Measurements from ENCODE around the gene RBP3.

Gene RBP3

GRCh38 chr10:47317251-47317650, 30.9 kb upstream of the RBP3 start:
- no peak for ATAC-seq
- TF ChIP-seq ZFP30 (CRISPR knock-in tag; IDR thresholded peaks at IDR 0.05) (no peak), TOX (CRISPR knock-in tag; IDR thresholded peaks at IDR 0.05; ENCODE audit: borderline replicate concordance) (no peak), GLIS3 (CRISPR knock-in tag; IDR thresholded peaks at IDR 0.05) (no peak), RARB (CRISPR knock-in tag; IDR thresholded peaks at IDR 0.05) (no peak), ZNF565 (CRISPR knock-in tag; conservative IDR thresholded peaks at IDR 0.05; ENCODE audit: low read depth) (no peak), ISL1 (CRISPR knock-in tag; IDR thresholded peaks at IDR 0.05) (no peak), ZNF8 (CRISPR knock-in tag; IDR thresholded peaks at IDR 0.05) (no peak), ZFP3 (CRISPR knock-in tag; IDR thresholded peaks at IDR 0.05) (no peak), CREB5 (CRISPR knock-in tag; IDR thresholded peaks at IDR 0.05; ENCODE audit: low read depth) (no peak), ZNF70 (CRISPR knock-in tag; IDR thresholded peaks at IDR 0.05) (no peak), PPARA (CRISPR knock-in tag; IDR thresholded peaks at IDR 0.05; ENCODE audit: borderline replicate concordance) (no peak), TCF4 (CRISPR knock-in tag; IDR thresholded peaks at IDR 0.05; ENCODE audit: borderline replicate concordance) (no peak), ZC3H10 (CRISPR knock-in tag; IDR thresholded peaks at IDR 0.05) (no peak), ARNTL (CRISPR knock-in tag; IDR thresholded peaks at IDR 0.05; ENCODE audit: borderline replicate concordance, low read depth) (no peak), BACH2 (CRISPR knock-in tag; IDR thresholded peaks at IDR 0.05; ENCODE audit: borderline replicate concordance) (no peak), OSR1 (CRISPR knock-in tag; IDR thresholded peaks at IDR 0.05) (no peak), CSDC2 (CRISPR knock-in tag; IDR thresholded peaks at IDR 0.05) (no peak), CSRNP3 (CRISPR knock-in tag; IDR thresholded peaks at IDR 0.05) (no peak), SNAI2 (CRISPR knock-in tag; IDR thresholded peaks at IDR 0.05) (no peak)

DNA sequence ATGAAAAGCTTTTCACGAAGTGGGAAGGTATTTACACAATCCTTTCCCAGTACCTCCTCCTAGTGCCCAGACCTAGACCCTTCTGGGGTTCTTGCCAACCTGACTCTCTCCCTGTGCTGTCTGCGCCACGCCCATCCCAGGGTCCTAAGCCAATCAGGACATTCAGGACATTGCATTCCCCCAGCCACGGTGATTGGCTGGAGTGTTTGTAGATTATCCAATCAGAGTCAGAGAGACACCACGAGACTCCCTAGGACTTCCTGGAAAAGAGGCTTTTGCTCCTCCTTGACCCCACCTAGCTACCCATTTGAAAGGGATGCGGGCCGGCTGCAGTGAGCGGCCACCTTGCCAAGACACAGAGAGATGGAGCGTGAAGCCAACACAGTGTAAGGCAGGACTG, 29.5 kb upstream of the RBP3 start:
- no peak; the same call in 2 of the 3 replicates for ATAC-seq
- TF ChIP-seq CSDC2 (CRISPR knock-in tag; IDR thresholded peaks at IDR 0.05) (no peak), ZFP3 (CRISPR knock-in tag; IDR thresholded peaks at IDR 0.05) (no peak), TOX (CRISPR knock-in tag; IDR thresholded peaks at IDR 0.05; ENCODE audit: borderline replicate concordance) (no peak), ZC3H10 (CRISPR knock-in tag; IDR thresholded peaks at IDR 0.05) (no peak), BACH2 (CRISPR knock-in tag; IDR thresholded peaks at IDR 0.05; ENCODE audit: borderline replicate concordance) (no peak), RARB (CRISPR knock-in tag; IDR thresholded peaks at IDR 0.05) (no peak), ZNF8 (CRISPR knock-in tag; IDR thresholded peaks at IDR 0.05) (no peak), CSRNP3 (CRISPR knock-in tag; IDR thresholded peaks at IDR 0.05) (no peak), CREB5 (CRISPR knock-in tag; IDR thresholded peaks at IDR 0.05; ENCODE audit: low read depth) (no peak), GLIS3 (CRISPR knock-in tag; IDR thresholded peaks at IDR 0.05) (no peak), ESRRG (CRISPR knock-in tag; IDR thresholded peaks at IDR 0.05) (no peak), TCF4 (CRISPR knock-in tag; IDR thresholded peaks at IDR 0.05; ENCODE audit: borderline replicate concordance) (no peak), ZNF70 (CRISPR knock-in tag; IDR thresholded peaks at IDR 0.05) (no peak), OSR1 (CRISPR knock-in tag; IDR thresholded peaks at IDR 0.05) (no peak), ZFP30 (CRISPR knock-in tag; IDR thresholded peaks at IDR 0.05) (no peak), SNAI2 (CRISPR knock-in tag; IDR thresholded peaks at IDR 0.05) (no peak)
- TF ChIP-seq, protein P1, sequence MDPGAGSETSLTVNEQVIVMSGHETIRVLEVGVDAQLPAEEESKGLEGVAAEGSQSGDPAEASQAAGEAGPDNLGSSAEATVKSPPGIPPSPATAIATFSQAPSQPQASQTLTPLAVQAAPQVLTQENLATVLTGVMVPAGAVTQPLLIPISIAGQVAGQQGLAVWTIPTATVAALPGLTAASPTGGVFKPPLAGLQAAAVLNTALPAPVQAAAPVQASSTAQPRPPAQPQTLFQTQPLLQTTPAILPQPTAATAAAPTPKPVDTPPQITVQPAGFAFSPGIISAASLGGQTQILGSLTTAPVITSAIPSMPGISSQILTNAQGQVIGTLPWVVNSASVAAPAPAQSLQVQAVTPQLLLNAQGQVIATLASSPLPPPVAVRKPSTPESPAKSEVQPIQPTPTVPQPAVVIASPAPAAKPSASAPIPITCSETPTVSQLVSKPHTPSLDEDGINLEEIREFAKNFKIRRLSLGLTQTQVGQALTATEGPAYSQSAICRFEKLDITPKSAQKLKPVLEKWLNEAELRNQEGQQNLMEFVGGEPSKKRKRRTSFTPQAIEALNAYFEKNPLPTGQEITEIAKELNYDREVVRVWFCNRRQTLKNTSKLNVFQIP (CRISPR knock-in tag; IDR thresholded peaks at IDR 0.05; ENCODE audit: borderline replicate concordance, low read depth): no peak
- TF ChIP-seq, protein P2, sequence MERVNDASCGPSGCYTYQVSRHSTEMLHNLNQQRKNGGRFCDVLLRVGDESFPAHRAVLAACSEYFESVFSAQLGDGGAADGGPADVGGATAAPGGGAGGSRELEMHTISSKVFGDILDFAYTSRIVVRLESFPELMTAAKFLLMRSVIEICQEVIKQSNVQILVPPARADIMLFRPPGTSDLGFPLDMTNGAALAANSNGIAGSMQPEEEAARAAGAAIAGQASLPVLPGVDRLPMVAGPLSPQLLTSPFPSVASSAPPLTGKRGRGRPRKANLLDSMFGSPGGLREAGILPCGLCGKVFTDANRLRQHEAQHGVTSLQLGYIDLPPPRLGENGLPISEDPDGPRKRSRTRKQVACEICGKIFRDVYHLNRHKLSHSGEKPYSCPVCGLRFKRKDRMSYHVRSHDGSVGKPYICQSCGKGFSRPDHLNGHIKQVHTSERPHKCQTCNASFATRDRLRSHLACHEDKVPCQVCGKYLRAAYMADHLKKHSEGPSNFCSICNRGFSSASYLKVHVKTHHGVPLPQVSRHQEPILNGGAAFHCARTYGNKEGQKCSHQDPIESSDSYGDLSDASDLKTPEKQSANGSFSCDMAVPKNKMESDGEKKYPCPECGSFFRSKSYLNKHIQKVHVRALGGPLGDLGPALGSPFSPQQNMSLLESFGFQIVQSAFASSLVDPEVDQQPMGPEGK (CRISPR knock-in tag; IDR thresholded peaks at IDR 0.05; ENCODE audit: borderline replicate concordance): no peak

All from SK-N-SH treated with all-trans-retinoic acid at 6 μM for 48 hours (cell line).